ENCODE data around the gene GLYATL2. TPM values are rescaled to one million over a fixed set of nuclear protein-coding genes. Genes with fewer than 3 reads are reported as not detected.
A peak's percentile ranks its signal among the peaks of the same experiment; 100 is the strongest.

Gene GLYATL2
- polyA plus RNA-seq, 1 donor (not counting 4 experiments of a cell fraction or from before 2014, with no cell fraction given): 0.16 TPM

DNA sequence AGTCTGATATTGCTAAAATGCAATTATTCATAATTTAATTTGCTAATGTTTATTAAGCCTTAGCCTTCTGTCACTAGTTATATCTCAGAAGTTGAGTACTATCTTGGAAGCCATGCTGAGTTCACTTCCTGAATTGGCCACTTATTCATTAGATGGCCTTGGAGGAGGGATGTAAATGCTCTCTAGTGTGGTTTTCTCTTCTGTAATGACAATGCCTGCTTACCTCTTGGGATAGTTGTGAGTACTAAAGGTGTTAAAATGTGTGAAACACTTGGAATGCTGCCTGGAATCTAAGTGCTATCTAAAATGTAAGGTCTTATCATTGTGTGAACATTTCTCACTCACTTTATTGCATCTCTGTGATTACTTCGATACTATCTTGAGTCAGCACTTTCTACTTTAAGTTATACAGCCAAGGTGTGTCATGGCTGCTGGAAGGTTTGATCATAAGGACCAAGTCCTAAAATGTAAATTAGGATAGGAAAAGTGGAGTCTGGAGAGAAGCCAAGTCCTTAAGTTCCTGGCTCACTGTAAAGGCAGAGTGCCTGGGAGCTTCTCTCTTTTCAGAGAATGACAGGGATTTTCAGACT, 12.4 kb downstream of the GLYATL2 start:
- H4K20me1 ChIP-seq (ENCODE audit: control insufficient read depth, extremely low read depth, insufficient read depth, low read length): no peaks in the 10 kb centered on the region
- H2AFZ ChIP-seq (ENCODE audit: control insufficient read depth, low read length): no peak overlapping the region
- H3K36me3 ChIP-seq (ENCODE audit: control insufficient read depth in 2 of 2, extremely low read depth in 1 of 2, insufficient read depth in 2 of 2, low read length in 2 of 2): no peaks in the 10 kb centered on the region
- H3K79me2 ChIP-seq (ENCODE audit: control insufficient read depth, insufficient read depth, low read length): no peaks in the 10 kb centered on the region
- no peak overlapping the region for H3K9ac ChIP-seq (ENCODE audit: control insufficient read depth, extremely low read depth, insufficient read depth, low read length)
- dilution Hi-C loops (cut with MboI; ENCODE audit: extremely low pct_ligation_motif_present, low sequenced_read_pairs): no loop called here
- H3K4me3 ChIP-seq (ENCODE audit: control insufficient read depth in 2 of 3, extremely low read depth in 1 of 3, insufficient read depth in 2 of 3, low read depth in 1 of 3, low read length in 3 of 3): no peak overlapping the region
- no peak overlapping the region for H3K4me2 ChIP-seq (ENCODE audit: control insufficient read depth, extremely low read depth, insufficient read depth, low read depth, low read length)
- no peak for TF ChIP-seq EZH2 (IDR thresholded peaks at IDR 0.05; ENCODE audit: low read length)
- TF ChIP-seq, protein P1, sequence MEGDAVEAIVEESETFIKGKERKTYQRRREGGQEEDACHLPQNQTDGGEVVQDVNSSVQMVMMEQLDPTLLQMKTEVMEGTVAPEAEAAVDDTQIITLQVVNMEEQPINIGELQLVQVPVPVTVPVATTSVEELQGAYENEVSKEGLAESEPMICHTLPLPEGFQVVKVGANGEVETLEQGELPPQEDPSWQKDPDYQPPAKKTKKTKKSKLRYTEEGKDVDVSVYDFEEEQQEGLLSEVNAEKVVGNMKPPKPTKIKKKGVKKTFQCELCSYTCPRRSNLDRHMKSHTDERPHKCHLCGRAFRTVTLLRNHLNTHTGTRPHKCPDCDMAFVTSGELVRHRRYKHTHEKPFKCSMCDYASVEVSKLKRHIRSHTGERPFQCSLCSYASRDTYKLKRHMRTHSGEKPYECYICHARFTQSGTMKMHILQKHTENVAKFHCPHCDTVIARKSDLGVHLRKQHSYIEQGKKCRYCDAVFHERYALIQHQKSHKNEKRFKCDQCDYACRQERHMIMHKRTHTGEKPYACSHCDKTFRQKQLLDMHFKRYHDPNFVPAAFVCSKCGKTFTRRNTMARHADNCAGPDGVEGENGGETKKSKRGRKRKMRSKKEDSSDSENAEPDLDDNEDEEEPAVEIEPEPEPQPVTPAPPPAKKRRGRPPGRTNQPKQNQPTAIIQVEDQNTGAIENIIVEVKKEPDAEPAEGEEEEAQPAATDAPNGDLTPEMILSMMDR (optimal IDR thresholded peaks at IDR 0.05 in 1 of 3, IDR thresholded peaks at IDR 0.05 in 1 of 3, conservative IDR thresholded peaks at IDR 0.05 in 1 of 3; ENCODE audit: extremely low read depth in 1 of 3, insufficient read depth in 2 of 3, low read length in 3 of 3): no peak
- H3K4me1 ChIP-seq (ENCODE audit: control insufficient read depth, extremely low read depth, insufficient read depth, low read length): peaks cover 15% of the 10 kb centered on the region
- FAIRE-seq (peak; percentile 32), DNase-seq (ENCODE audit: low read depth, low spot score) (peak; percentile 28)
- no peaks in the 10 kb centered on the region for H3K9me3 ChIP-seq (ENCODE audit: control insufficient read depth, low read depth, low read length)
- H3K27ac ChIP-seq (ENCODE audit: control insufficient read depth, insufficient read depth, low read length): no peak overlapping the region
- no peaks in the 10 kb centered on the region for H3K27me3 ChIP-seq (ENCODE audit: control insufficient read depth, extremely low read depth, insufficient read depth, low read length)
- H3K9me1 ChIP-seq (ENCODE audit: control insufficient read depth, extremely low read depth, insufficient read depth, low read length): no peaks in the 10 kb centered on the region

DNA sequence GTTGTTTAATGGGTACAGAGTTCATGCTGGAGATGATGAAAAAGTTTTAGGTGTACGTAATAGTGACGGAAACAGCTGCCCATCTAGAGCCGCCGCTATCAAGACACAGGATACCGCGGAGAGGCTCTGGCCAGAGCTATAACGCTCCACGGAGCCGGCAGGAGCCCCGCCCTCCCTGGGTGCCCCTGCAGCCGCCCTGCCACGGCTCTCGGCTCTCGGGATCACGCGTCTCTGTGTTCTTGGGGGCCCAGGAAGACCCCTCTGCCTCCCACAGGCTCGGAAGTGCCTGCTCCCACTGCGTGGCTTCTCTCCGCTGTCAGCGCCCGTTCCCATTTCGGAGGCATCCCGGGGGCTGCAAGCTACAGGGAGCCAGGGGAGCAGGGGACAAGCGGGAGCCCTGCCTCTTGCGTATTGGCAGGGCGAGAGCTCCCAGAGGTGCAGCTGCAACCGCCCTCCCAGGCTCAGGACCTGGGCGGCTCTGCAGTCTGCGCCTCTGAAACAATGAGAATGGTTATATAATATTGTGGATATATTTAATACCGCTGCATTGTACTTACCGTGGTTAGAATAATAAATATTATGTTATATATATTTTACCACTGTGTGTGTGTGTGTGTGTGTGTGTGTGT, 13.7 kb downstream of the GLYATL2 start:
- Histone ChIP-seq H3K9ac (ENCODE audit: control insufficient read depth, extremely low read depth, insufficient read depth, low read length) (no peak overlapping the region), H3K9me1 (ENCODE audit: control insufficient read depth, extremely low read depth, insufficient read depth, low read length) (no peaks in the 10 kb centered on the region), H3K79me2 (ENCODE audit: control insufficient read depth, insufficient read depth, low read length) (no peaks in the 10 kb centered on the region), H3K9me3 (ENCODE audit: control insufficient read depth, low read depth, low read length) (no peaks in the 10 kb centered on the region), H3K4me3 (ENCODE audit: control insufficient read depth in 2 of 3, extremely low read depth in 1 of 3, insufficient read depth in 2 of 3, low read depth in 1 of 3, low read length in 3 of 3) (no peak overlapping the region), H3K27ac (ENCODE audit: control insufficient read depth, insufficient read depth, low read length) (no peak overlapping the region), H3K4me1 (ENCODE audit: control insufficient read depth, extremely low read depth, insufficient read depth, low read length) (peaks cover 15% of the 10 kb centered on the region), H2AFZ (ENCODE audit: control insufficient read depth, low read length) (no peak overlapping the region), H3K27me3 (ENCODE audit: control insufficient read depth, extremely low read depth, insufficient read depth, low read length) (no peaks in the 10 kb centered on the region), H3K4me2 (ENCODE audit: control insufficient read depth, extremely low read depth, insufficient read depth, low read depth, low read length) (no peak overlapping the region), H3K36me3 (ENCODE audit: control insufficient read depth in 2 of 2, extremely low read depth in 1 of 2, insufficient read depth in 2 of 2, low read length in 2 of 2) (no peaks in the 10 kb centered on the region), H4K20me1 (ENCODE audit: control insufficient read depth, extremely low read depth, insufficient read depth, low read length) (no peaks in the 10 kb centered on the region)
- DNase-seq (ENCODE audit: low read depth, low spot score) (no peak), FAIRE-seq (no peak)
- no peak for TF ChIP-seq EZH2 (IDR thresholded peaks at IDR 0.05; ENCODE audit: low read length)
- TF ChIP-seq, protein P1 (optimal IDR thresholded peaks at IDR 0.05 in 1 of 3, IDR thresholded peaks at IDR 0.05 in 1 of 3, conservative IDR thresholded peaks at IDR 0.05 in 1 of 3; ENCODE audit: extremely low read depth in 1 of 3, insufficient read depth in 2 of 3, low read length in 3 of 3): no peak
- dilution Hi-C loops (cut with MboI; ENCODE audit: extremely low pct_ligation_motif_present, low sequenced_read_pairs): no loop called here

All from keratinocyte (primary cell).